Measurements from ENCODE around the gene SART1.
A peak's percentile ranks its signal among the peaks of the same experiment; 100 is the strongest.
"Not testable (repeated sequence)": the region's sequence is repeated elsewhere in the genome, so short reads cannot be mapped to it uniquely, and the experiment has no call there.

The SART1 gene

GRCh38 chr11:66022401-66023185, 61.1 kb downstream of the SART1 start:
- DNase-seq, result peak; percentile 69

GRCh38 chr11:66023186-66023440, 61.6 kb downstream of the SART1 start:
- not testable (repeated sequence) for DNase-seq

- no peak for DNase-seq
Observed at GRCh38 chr11:66026017-66026529, 64.5 kb downstream of the SART1 start, which contains the start of gene CATSPER1. TSS of gene CATSPER1 (minus strand) at chr11:66026479. CDS start at chr11:66026379, 100 bp downstream.
